Neural progenitor cell (in vitro differentiated cells): ENCODE data around the gene KLRF1. TPM values are rescaled to one million over a fixed set of nuclear protein-coding genes. Genes with fewer than 3 reads are reported as not detected.

Source experiments
- DNase-seq: peaks from one replicate; pipeline ENCODE4 v3.0.0-alpha.2; 2016; ENCODE audit warnings: low spot score
- H2AFZ ChIP-seq: fragments of 200-600 bp; sonication (generic); replicated peaks from 2 replicates; pipeline ENCODE4 v1.6.1; 2016; ENCODE audit warnings: antibody characterized with exemption
- H3F3A ChIP-seq: fragments of 200-600 bp; sonication (generic); 2 replicates; pipeline ENCODE4 v1.6.1; 2016; ENCODE audit warnings: antibody characterized with exemption, low read depth
- H3K27ac ChIP-seq: fragments of 200-600 bp; sonication (generic); 2 replicates; pipeline ENCODE4 v1.5.1; 2016; ENCODE audit warnings: mild to moderate bottlenecking
- H3K27me3 ChIP-seq: fragments of 200-600 bp; sonication (generic); 2 replicates; pipeline ENCODE4 v1.6.1; 2016; ENCODE audit warnings: mild to moderate bottlenecking, moderate library complexity
- H3K36me3 ChIP-seq: fragments of 200-600 bp; sonication (generic); 2 replicates; pipeline ENCODE4 v1.5.1; 2016
- H3K4me1 ChIP-seq: fragments of 200-600 bp; sonication (generic); 2 replicates; pipeline ENCODE4 v1.6.1; 2016; ENCODE audit warnings: mixed run types
- H3K4me2 ChIP-seq: fragments of 200-600 bp; sonication (generic); 2 replicates; pipeline ENCODE4 v1.6.1; 2016
- H3K4me3 ChIP-seq: fragments of 200-600 bp; sonication (generic); 2 replicates; pipeline ENCODE4 v1.5.1; 2016
- H3K79me2 ChIP-seq: fragments of 200-600 bp; sonication (generic); 2 replicates; pipeline ENCODE4 v1.6.1; 2016; ENCODE audit warnings: low read depth
- H3K9ac ChIP-seq: fragments of 200-600 bp; sonication (generic); 2 replicates; pipeline ENCODE4 v1.6.1; 2016
- H3K9me3 ChIP-seq: fragments of 200-600 bp; sonication (generic); 2 replicates; pipeline ENCODE4 v1.5.1; 2016; ENCODE audit warnings: low read depth
- H4K20me1 ChIP-seq: fragments of 200-600 bp; sonication (generic); 2 replicates; pipeline ENCODE4 v1.6.1; 2016; ENCODE audit warnings: low read depth
- H3K27ac Mint-ChIP-seq: 3 replicates; pipeline ENCODE4 v1.8.0; 2021; ENCODE audit warnings: mixed read lengths
- H3K27me3 Mint-ChIP-seq: 2 replicates; pipeline ENCODE4 v1.8.0; 2022; ENCODE audit warnings: low read depth, mild to moderate bottlenecking, inconsistent platforms, moderate library complexity, mixed read lengths; ENCODE audit not compliant: insufficient read depth
- H3K36me3 Mint-ChIP-seq: 3 replicates; pipeline ENCODE4 v1.8.0; 2021; ENCODE audit warnings: mixed read lengths
- H3K4me1 Mint-ChIP-seq: 3 replicates; pipeline ENCODE4 v1.8.0; 2021; ENCODE audit warnings: mixed read lengths
- H3K4me3 Mint-ChIP-seq: 3 replicates; pipeline ENCODE4 v1.8.0; 2021; ENCODE audit warnings: mild to moderate bottlenecking, moderate library complexity, mixed read lengths
- H3K9me3 Mint-ChIP-seq: 3 replicates; pipeline ENCODE4 v1.8.0; 2020; ENCODE audit warnings: mixed read lengths
- EZH2 ChIP-seq: fragments of 200-600 bp; sonication (generic); IDR thresholded peaks from 2 replicates; pipeline ENCODE4 v1.6.1; 2017; ENCODE audit warnings: antibody characterized with exemption, mild to moderate bottlenecking, moderate library complexity
- EZH2phosphoT487 ChIP-seq: fragments of 200-600 bp; sonication (generic); IDR thresholded peaks from 2 replicates; pipeline ENCODE4 v1.6.1; 2017; ENCODE audit warnings: antibody characterized with exemption
- total RNA-seq: library from RNA; depleted of rRNA; stranded (reverse); fragments of >200 nt; gene quantifications from 2 replicates; pipeline ENCODE4 v1.2.3, GENCODE V29; 2015; ENCODE audit warnings: low replicate concordance
- TF ChIP-seq, protein P1 (sequence below): fragments of 200-600 bp; sonication (generic); IDR thresholded peaks from 2 replicates; pipeline ENCODE4 v1.5.1; 2017; ENCODE audit warnings: antibody characterized with exemption, mild to moderate bottlenecking

Gene KLRF1
- total RNA-seq, 1 donor from 2014 or later: not detected

DNA sequence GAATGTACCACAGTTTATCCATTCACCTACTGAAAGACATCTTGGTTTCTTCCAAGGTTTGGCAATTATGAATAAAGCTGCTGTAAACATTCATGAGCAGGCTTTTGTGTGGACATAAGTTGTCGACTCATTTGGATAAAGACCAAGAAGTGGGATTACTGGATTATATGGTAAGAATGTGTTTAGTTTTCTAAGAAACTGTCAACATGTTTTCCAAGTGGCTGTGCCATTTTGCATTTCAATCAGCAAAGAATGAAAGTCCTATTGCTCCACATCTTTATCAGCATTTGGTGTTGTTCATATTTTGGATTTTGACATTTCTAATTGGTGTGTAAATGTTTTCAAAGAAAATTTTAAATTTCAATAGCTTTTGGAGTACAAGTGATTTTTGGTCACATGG is 27.3 kb upstream of the KLRF1 start:
- no peaks in the 10 kb centered on the region for H3K36me3 ChIP-seq
- Mint-ChIP-seq H3K9me3 (no peaks in the 10 kb centered on the region), H3K36me3 (no peaks in the 10 kb centered on the region), H3K27ac (no peak overlapping the region), H3K4me3 (no peak overlapping the region), H3K4me1 (no peaks in the 10 kb centered on the region), H3K27me3 (no peaks in the 10 kb centered on the region)
- no peak overlapping the region for H3K9ac ChIP-seq
- no peaks in the 10 kb centered on the region for H3K27me3 ChIP-seq
- TF ChIP-seq EZH2phosphoT487 (no peak), EZH2 (no peak)
- TF ChIP-seq, protein P1, sequence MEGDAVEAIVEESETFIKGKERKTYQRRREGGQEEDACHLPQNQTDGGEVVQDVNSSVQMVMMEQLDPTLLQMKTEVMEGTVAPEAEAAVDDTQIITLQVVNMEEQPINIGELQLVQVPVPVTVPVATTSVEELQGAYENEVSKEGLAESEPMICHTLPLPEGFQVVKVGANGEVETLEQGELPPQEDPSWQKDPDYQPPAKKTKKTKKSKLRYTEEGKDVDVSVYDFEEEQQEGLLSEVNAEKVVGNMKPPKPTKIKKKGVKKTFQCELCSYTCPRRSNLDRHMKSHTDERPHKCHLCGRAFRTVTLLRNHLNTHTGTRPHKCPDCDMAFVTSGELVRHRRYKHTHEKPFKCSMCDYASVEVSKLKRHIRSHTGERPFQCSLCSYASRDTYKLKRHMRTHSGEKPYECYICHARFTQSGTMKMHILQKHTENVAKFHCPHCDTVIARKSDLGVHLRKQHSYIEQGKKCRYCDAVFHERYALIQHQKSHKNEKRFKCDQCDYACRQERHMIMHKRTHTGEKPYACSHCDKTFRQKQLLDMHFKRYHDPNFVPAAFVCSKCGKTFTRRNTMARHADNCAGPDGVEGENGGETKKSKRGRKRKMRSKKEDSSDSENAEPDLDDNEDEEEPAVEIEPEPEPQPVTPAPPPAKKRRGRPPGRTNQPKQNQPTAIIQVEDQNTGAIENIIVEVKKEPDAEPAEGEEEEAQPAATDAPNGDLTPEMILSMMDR: no peak
- no peaks in the 10 kb centered on the region for H3K79me2 ChIP-seq
- no peaks in the 10 kb centered on the region for H3K4me1 ChIP-seq
- no peak overlapping the region for H3K27ac ChIP-seq
- no peak for DNase-seq
- no peak overlapping the region for H2AFZ ChIP-seq
- H3K4me3 ChIP-seq: no peak overlapping the region
- H3F3A ChIP-seq: no peaks in the 10 kb centered on the region
- no peaks in the 10 kb centered on the region for H4K20me1 ChIP-seq
- no peaks in the 10 kb centered on the region for H3K9me3 ChIP-seq
- H3K4me2 ChIP-seq: no peak overlapping the region

DNA sequence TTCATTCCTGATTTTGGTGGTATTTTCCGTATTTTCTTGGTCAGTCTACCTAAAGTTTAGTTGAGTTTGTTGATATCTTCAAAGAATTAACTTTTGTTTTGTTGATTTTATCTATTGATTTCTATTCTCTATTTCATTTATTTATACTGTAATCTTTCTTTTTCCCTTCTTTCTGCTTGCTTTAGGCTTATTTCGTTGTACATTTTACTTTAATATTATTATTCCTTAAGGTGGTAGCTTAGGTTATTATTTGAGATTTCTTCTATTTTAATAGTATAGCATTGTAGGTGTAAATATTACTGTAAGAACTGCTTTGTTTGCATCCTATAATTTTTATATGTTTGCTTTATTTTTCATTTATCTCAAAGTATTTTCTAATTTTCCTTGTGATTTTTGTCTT is 21.4 kb upstream of the KLRF1 start:
- no peak overlapping the region for H3K4me3 Mint-ChIP-seq
- no peak overlapping the region for H3K4me3 ChIP-seq
- no peak overlapping the region for H3K27ac ChIP-seq
- H3K36me3 Mint-ChIP-seq: no peaks in the 10 kb centered on the region
- no peaks in the 10 kb centered on the region for H3K9me3 ChIP-seq
- no peak overlapping the region for H3K27ac Mint-ChIP-seq
- H3K9me3 Mint-ChIP-seq: no peaks in the 10 kb centered on the region
- H3K27me3 ChIP-seq: no peaks in the 10 kb centered on the region
- no peaks in the 10 kb centered on the region for H3K79me2 ChIP-seq
- H4K20me1 ChIP-seq: no peaks in the 10 kb centered on the region
- H3K4me1 Mint-ChIP-seq: no peaks in the 10 kb centered on the region
- no peak overlapping the region for H2AFZ ChIP-seq
- TF ChIP-seq EZH2phosphoT487: no peak
- TF ChIP-seq EZH2: no peak
- TF ChIP-seq, protein P1: no peak
- H3K4me2 ChIP-seq: no peak overlapping the region
- H3F3A ChIP-seq: no peaks in the 10 kb centered on the region
- H3K4me1 ChIP-seq: no peaks in the 10 kb centered on the region
- no peaks in the 10 kb centered on the region for H3K36me3 ChIP-seq
- no peak for DNase-seq
- no peaks in the 10 kb centered on the region for H3K27me3 Mint-ChIP-seq
- H3K9ac ChIP-seq: no peak overlapping the region

DNA sequence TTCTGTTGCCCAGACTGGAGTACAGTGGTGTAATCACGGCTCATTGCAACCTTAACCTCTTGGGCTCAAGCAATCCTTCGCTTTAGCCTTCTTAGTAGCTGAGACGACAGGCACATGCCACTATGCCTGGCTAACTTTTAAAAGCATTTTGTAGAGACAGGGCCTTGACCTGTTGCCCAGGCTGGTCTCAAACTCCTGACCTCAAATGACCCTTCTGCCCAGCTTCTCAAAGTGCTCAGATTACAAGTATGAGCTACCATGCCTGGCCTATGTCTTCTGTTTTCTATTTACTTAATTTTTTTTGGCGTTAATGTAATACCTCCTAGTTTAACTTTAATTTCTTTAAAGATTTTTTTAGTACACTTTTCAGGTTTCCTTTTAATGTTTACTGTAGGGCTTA is 20.6 kb upstream of the KLRF1 start:
- no peaks in the 10 kb centered on the region for H3F3A ChIP-seq
- no peaks in the 10 kb centered on the region for H3K36me3 Mint-ChIP-seq
- no peak for DNase-seq
- no peak overlapping the region for H3K27ac Mint-ChIP-seq
- H3K27me3 Mint-ChIP-seq: no peaks in the 10 kb centered on the region
- no peaks in the 10 kb centered on the region for H3K9me3 ChIP-seq
- H3K4me3 Mint-ChIP-seq: no peak overlapping the region
- TF ChIP-seq EZH2phosphoT487 (no peak), EZH2 (no peak)
- TF ChIP-seq, protein P1: no peak
- H4K20me1 ChIP-seq: no peaks in the 10 kb centered on the region
- H3K79me2 ChIP-seq: no peaks in the 10 kb centered on the region
- H3K27ac ChIP-seq: no peak overlapping the region
- no peak overlapping the region for H3K4me3 ChIP-seq
- H2AFZ ChIP-seq: no peak overlapping the region
- H3K4me1 Mint-ChIP-seq: no peaks in the 10 kb centered on the region
- no peak overlapping the region for H3K9ac ChIP-seq
- no peaks in the 10 kb centered on the region for H3K4me1 ChIP-seq
- no peaks in the 10 kb centered on the region for H3K9me3 Mint-ChIP-seq
- no peaks in the 10 kb centered on the region for H3K36me3 ChIP-seq
- H3K27me3 ChIP-seq: no peaks in the 10 kb centered on the region
- H3K4me2 ChIP-seq: no peak overlapping the region

DNA sequence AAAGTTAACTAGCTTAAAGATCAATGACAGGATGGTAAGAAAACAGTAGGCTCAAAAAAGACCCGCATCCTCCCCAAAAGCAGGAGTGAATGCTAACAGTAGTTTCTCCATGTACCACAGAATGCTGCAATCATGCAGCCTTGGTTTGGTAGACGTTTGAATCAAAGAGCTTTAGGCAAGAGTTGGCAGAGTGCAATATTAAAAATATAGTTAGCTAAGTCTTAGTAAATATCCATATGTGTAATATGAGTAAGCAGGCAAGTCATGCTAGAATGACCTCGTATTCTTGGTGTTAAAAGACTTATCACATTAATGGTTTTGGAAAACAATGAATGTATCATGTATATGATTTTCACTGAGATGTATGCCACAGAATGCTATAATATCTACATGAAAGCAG is 18.8 kb upstream of the KLRF1 start:
- Histone ChIP-seq H4K20me1 (no peaks in the 10 kb centered on the region), H3F3A (no peaks in the 10 kb centered on the region), H3K27me3 (peaks cover 4% of the 10 kb centered on the region), H3K9ac (no peak overlapping the region), H2AFZ (no peak overlapping the region), H3K79me2 (no peaks in the 10 kb centered on the region), H3K9me3 (no peaks in the 10 kb centered on the region), H3K36me3 (no peaks in the 10 kb centered on the region), H3K27ac (no peak overlapping the region), H3K4me2 (no peak overlapping the region), H3K4me3 (no peak overlapping the region), H3K4me1 (no peaks in the 10 kb centered on the region)
- DNase-seq: no peak
- Mint-ChIP-seq H3K9me3 (no peaks in the 10 kb centered on the region), H3K36me3 (no peaks in the 10 kb centered on the region), H3K27me3 (peaks cover 2% of the 10 kb centered on the region), H3K27ac (no peak overlapping the region), H3K4me3 (no peak overlapping the region), H3K4me1 (peaks cover 2% of the 10 kb centered on the region)
- TF ChIP-seq EZH2phosphoT487: no peak
- TF ChIP-seq, protein P1: no peak
- TF ChIP-seq EZH2: no peak
